ENCODE measurements around the gene ANKRD37.

Gene ANKRD37

GRCh38 chr4:185424905-185425646 lies 28.4 kb downstream of the ANKRD37 start:
- DNase-seq: no peak

DNA sequence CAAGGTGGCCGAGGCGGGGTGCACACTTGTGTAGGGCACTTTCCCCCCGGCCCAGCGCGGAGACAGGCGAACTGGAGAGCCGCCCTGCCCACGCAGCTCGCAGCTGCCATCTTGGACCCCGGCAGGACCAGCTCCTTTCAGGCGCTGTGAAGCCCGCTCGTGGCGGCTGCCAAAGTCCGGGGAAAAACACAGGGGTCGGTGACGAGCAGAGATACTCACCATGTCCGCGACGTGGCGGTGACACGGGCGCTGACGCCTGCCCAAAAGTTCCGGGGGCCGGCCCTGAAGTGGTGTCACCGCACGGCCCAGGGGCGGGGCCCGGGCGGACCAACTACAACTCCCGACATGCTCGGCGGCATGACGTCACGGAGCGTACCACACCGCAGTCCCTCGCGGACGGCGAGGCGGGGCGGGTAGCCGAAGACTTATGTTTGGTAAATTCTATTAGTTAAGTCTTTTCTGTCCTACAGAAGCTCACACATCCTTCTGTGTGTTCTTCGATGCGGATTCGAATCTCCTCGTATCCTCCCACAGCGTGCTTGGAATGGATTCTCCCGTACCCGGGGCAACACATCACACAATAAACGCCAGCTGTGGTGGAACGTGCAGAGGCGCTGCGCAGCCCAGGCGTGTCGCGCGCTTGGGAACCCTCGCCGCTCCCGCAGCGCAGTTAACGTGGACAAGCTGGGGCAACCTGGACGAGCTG lies 29.2 kb downstream of the ANKRD37 start, which contains the start of gene UFSP2:
Gene UFSP2, minus strand, starts transcription at position 318 of the 706 bp plus-strand sequence. Its CDS starts 96 bp downstream, at position 222.
- peak; percentile 83 to 87 for DNase-seq

DNA sequence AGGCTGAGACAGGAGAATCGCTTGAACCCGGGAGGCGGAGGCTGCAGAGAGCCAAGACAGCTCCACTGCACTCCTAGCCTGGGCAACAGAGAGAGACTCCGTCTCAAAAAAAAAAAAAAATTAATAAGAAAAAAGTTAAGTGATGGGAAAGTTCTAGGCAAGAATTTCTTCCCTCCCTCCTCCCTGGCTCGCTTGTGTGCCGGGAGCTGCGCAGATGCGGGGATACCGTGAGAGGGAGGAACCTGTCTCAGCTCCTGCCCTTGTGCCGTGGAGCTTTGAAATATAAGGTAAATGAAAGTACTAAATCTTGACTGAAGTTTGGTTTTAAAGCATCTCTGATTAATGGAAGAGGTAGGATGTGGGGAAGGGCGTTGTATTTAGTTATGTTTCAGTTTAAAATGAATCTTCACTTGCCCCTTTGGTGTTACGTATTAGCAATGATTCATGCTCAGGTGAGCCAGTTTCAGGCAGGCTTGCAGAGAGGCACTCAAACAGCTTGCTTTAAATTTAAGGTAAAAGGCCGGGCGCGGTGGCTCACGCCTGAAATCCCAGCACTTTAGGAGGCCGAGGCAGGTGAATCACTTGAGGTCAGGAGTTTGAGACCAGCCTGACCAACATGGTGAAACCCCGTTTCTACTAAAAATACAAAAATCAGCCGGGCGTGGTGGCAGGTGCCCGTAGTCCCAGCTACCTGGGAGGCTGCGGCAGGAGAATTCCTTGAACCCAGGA lies 30.5 kb downstream of the ANKRD37 start:
- no peak for DNase-seq

DNA sequence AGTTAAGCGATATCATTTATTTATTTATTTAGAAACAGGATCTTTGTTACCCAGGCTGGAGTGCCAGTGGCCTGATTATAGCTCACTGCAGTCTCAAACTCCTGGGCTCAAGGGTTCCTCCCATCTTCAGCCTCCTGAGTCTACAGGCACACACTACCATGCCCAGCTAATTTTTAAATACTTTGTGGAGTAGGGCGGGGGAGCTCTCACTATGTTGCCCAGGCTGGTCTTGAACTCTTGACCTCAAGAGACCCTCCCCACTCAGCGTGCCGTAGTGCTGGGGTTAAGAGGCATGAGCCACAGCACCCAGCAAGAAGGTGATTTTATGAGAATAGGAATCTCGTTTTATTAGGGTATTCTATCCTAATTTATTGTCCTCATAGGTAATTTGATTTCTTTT lies 33.0 kb downstream of the ANKRD37 start:
- DNase-seq: no peak

GRCh38 chr4:185435466-185435865 lies 38.8 kb downstream of the ANKRD37 start:
- DNase-seq: no peak

- no peak for DNase-seq
Observed at GRCh38 chr4:185437809-185438208, 41.2 kb downstream of the ANKRD37 start.

GRCh38 chr4:185441479-185441878 lies 44.8 kb downstream of the ANKRD37 start:
- DNase-seq: no peak

DNA sequence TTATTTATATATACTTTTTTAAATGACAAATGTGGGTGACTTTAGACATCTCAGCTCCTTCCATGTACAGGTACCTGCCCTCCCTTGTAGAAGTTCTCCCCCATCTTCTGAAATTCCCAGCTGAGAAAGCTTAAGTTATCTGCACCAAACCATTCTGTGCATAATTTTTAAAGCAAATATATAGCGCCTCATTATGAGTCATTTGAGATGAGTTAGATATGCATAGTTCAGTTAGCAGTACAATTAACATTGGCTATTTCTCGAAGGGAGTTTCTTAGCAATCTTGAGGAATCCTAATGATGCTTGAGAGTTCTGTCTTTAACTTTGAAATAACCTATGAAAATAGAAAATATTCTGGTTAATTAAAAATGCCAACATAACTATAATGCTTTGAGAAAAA lies 48.6 kb downstream of the ANKRD37 start:
- DNase-seq: no peak

All from stimulated activated CD4-positive, alpha-beta T cell treated with anti-CD3 and anti-CD28 coated beads, Interleukin-2, amount 100 ng/mL, for 24 hours (primary cell).